ENCODE results near the gene CREBRF. TPM values are rescaled to one million over a fixed set of nuclear protein-coding genes. Genes with fewer than 3 reads are reported as not detected.
"Not testable (repeated sequence)": the region's sequence is repeated elsewhere in the genome, so short reads cannot be mapped to it uniquely, and the experiment has no call there.

CREBRF gene
- total RNA-seq, 2 donors from 2014 or later = 9.8 to 16.5 TPM

- H3K9me3 Mint-ChIP-seq = no peaks in the 10 kb centered on the region
- no peak overlapping the region for H3K27ac Mint-ChIP-seq
- DNase-seq (ENCODE audit: low spot score) (no peak), ATAC-seq (no peak)
- H3K36me3 Mint-ChIP-seq = peaks cover 6% of the 10 kb centered on the region
- peaks cover 0 to 2% of the 10 kb centered on the region in 2 donors for H3K4me1 Mint-ChIP-seq (ENCODE audit: low read depth in 2 of 2)
- H3K4me3 Mint-ChIP-seq = no peak overlapping the region
- no peaks in the 10 kb centered on the region for H3K27me3 Mint-ChIP-seq
Measured at GRCh38 chr5:173123416-173123815, 67.3 kb downstream of the CREBRF start.

- H3K27ac Mint-ChIP-seq; ATAC-seq; H3K4me1 Mint-ChIP-seq (ENCODE audit: low read depth in 2 of 2); H3K4me3 Mint-ChIP-seq; H3K36me3 Mint-ChIP-seq; H3K9me3 Mint-ChIP-seq; H3K27me3 Mint-ChIP-seq; DNase-seq (ENCODE audit: low spot score): not testable (repeated sequence)
Measured at GRCh38 chr5:173132166-173132565, 76.0 kb downstream of the CREBRF start.

- DNase-seq (ENCODE audit: low spot score) = no peak
- Mint-ChIP-seq H3K4me1 (ENCODE audit: low read depth in 2 of 2) (no peaks in the 10 kb centered on the region), H3K4me3 (no peak overlapping the region), H3K27ac (no peak overlapping the region), H3K9me3 (no peaks in the 10 kb centered on the region), H3K27me3 (no peaks in the 10 kb centered on the region), H3K36me3 (no peaks in the 10 kb centered on the region)
- no peak for ATAC-seq
Measured at GRCh38 chr5:173138707-173139106, 82.6 kb downstream of the CREBRF start.

- no peak overlapping the region for H3K27ac Mint-ChIP-seq
- H3K27me3 Mint-ChIP-seq = no peaks in the 10 kb centered on the region
- no peaks in the 10 kb centered on the region for H3K9me3 Mint-ChIP-seq
- no peaks in the 10 kb centered on the region for H3K36me3 Mint-ChIP-seq
- H3K4me1 Mint-ChIP-seq (ENCODE audit: low read depth in 2 of 2) = peaks cover 0 to under 1% of the 10 kb centered on the region in 2 donors
- no peak overlapping the region for H3K4me3 Mint-ChIP-seq
- no peak for DNase-seq (ENCODE audit: low spot score)
- no peak for ATAC-seq
Measured at GRCh38 chr5:173139631-173140030, 83.5 kb downstream of the CREBRF start.

GRCh38 chr5:173140769-173141168 lies 84.6 kb downstream of the CREBRF start:
- H3K4me3 Mint-ChIP-seq = no peak overlapping the region
- DNase-seq (ENCODE audit: low spot score) (no peak), ATAC-seq (no peak)
- H3K27ac Mint-ChIP-seq = no peak overlapping the region
- no peaks in the 10 kb centered on the region for H3K36me3 Mint-ChIP-seq
- peaks cover 4 to 5% of the 10 kb centered on the region in 2 donors for H3K4me1 Mint-ChIP-seq (ENCODE audit: low read depth in 2 of 2)
- no peaks in the 10 kb centered on the region for H3K9me3 Mint-ChIP-seq
- no peaks in the 10 kb centered on the region for H3K27me3 Mint-ChIP-seq

- peaks cover 6% of the 10 kb centered on the region for H3K36me3 Mint-ChIP-seq
- no peak for ATAC-seq
- H3K9me3 Mint-ChIP-seq = no peaks in the 10 kb centered on the region
- peak overlapping the region; percentile 93 to 96 for H3K27ac Mint-ChIP-seq
- peaks cover 4 to 5% of the 10 kb centered on the region in 2 donors for H3K4me1 Mint-ChIP-seq (ENCODE audit: low read depth in 2 of 2)
- no peak for DNase-seq (ENCODE audit: low spot score)
- peak overlapping the region; percentile 96 for H3K4me3 Mint-ChIP-seq
- H3K27me3 Mint-ChIP-seq = no peaks in the 10 kb centered on the region
Measured at GRCh38 chr5:173143567-173143966, 87.4 kb downstream of the CREBRF start.

GRCh38 chr5:173144200-173145176 lies 88.3 kb downstream of the CREBRF start, which contains the start of gene BNIP1:
BNIP1 (plus strand) TSS chr5:173144531; CDS start chr5:173144546, 15 bp downstream.
- Mint-ChIP-seq H3K4me1 (ENCODE audit: low read depth in 2 of 2) (peaks cover 5 to 7% of the 10 kb centered on the region in 2 donors), H3K27me3 (no peaks in the 10 kb centered on the region), H3K36me3 (peaks cover 11% of the 10 kb centered on the region), H3K27ac (peak within 1 kb of the TSS; percentile 93 to 96), H3K9me3 (no peaks in the 10 kb centered on the region), H3K4me3 (peak within 1 kb of the TSS; percentile 96)
- DNase-seq (ENCODE audit: low spot score) (peak; percentile 95), ATAC-seq (peak; percentile 95 to 96)

- Mint-ChIP-seq H3K9me3 (no peaks in the 10 kb centered on the region), H3K27me3 (no peaks in the 10 kb centered on the region), H3K27ac (no peak overlapping the region), H3K36me3 (peaks cover 17% of the 10 kb centered on the region), H3K4me1 (ENCODE audit: low read depth in 2 of 2) (peaks cover 5 to 7% of the 10 kb centered on the region in 2 donors), H3K4me3 (no peak overlapping the region)
- DNase-seq (ENCODE audit: low spot score) (no peak), ATAC-seq (no peak)
Measured at GRCh38 chr5:173148354-173148753, 92.2 kb downstream of the CREBRF start.

- H3K27ac Mint-ChIP-seq = no peak overlapping the region
- no peaks in the 10 kb centered on the region for H3K27me3 Mint-ChIP-seq
- DNase-seq (ENCODE audit: low spot score) = no peak
- H3K36me3 Mint-ChIP-seq = peaks cover 19% of the 10 kb centered on the region
- H3K4me3 Mint-ChIP-seq = no peak overlapping the region
- no peak for ATAC-seq
- no peaks in the 10 kb centered on the region for H3K9me3 Mint-ChIP-seq
- H3K4me1 Mint-ChIP-seq (ENCODE audit: low read depth in 2 of 2) = peaks cover 0 to 3% of the 10 kb centered on the region in 2 donors
Measured at GRCh38 chr5:173152547-173152946, 96.4 kb downstream of the CREBRF start.

- no peak overlapping the region for H3K4me3 Mint-ChIP-seq
- no peaks in the 10 kb centered on the region for H3K9me3 Mint-ChIP-seq
- H3K4me1 Mint-ChIP-seq (ENCODE audit: low read depth in 2 of 2) = peaks cover 0 to under 1% of the 10 kb centered on the region in 2 donors
- H3K36me3 Mint-ChIP-seq = peaks cover 14% of the 10 kb centered on the region
- H3K27ac Mint-ChIP-seq = no peak overlapping the region
- H3K27me3 Mint-ChIP-seq = no peaks in the 10 kb centered on the region
- DNase-seq (ENCODE audit: low spot score) (no peak), ATAC-seq (no peak)
Measured at GRCh38 chr5:173153842-173154241, 97.7 kb downstream of the CREBRF start.

GRCh38 chr5:173154619-173155018 lies 98.5 kb downstream of the CREBRF start:
- H3K27me3 Mint-ChIP-seq; H3K27ac Mint-ChIP-seq; ATAC-seq; H3K9me3 Mint-ChIP-seq; DNase-seq (ENCODE audit: low spot score); H3K4me3 Mint-ChIP-seq; H3K4me1 Mint-ChIP-seq (ENCODE audit: low read depth in 2 of 2): not testable (repeated sequence)
- peaks cover 12% of the 10 kb centered on the region for H3K36me3 Mint-ChIP-seq

GRCh38 chr5:173155912-173156311 lies 99.8 kb downstream of the CREBRF start:
- no peaks in the 10 kb centered on the region for H3K27me3 Mint-ChIP-seq
- DNase-seq (ENCODE audit: low spot score) (no peak), ATAC-seq (no peak)
- no peak overlapping the region for H3K4me3 Mint-ChIP-seq
- peaks cover 12% of the 10 kb centered on the region for H3K36me3 Mint-ChIP-seq
- H3K9me3 Mint-ChIP-seq = no peaks in the 10 kb centered on the region
- no peaks in the 10 kb centered on the region for H3K4me1 Mint-ChIP-seq (ENCODE audit: low read depth in 2 of 2)
- H3K27ac Mint-ChIP-seq = no peak overlapping the region

- DNase-seq (ENCODE audit: low spot score) (no peak), ATAC-seq (no peak)
- H3K4me1 Mint-ChIP-seq (ENCODE audit: low read depth in 2 of 2) = no peaks in the 10 kb centered on the region
- H3K27ac Mint-ChIP-seq = no peak overlapping the region
- no peak overlapping the region for H3K4me3 Mint-ChIP-seq
- no peaks in the 10 kb centered on the region for H3K9me3 Mint-ChIP-seq
- no peaks in the 10 kb centered on the region for H3K27me3 Mint-ChIP-seq
- peaks cover 6% of the 10 kb centered on the region for H3K36me3 Mint-ChIP-seq
Measured at GRCh38 chr5:173158366-173158765, 102.2 kb downstream of the CREBRF start.

- H3K4me1 Mint-ChIP-seq (ENCODE audit: low read depth in 2 of 2) = no peaks in the 10 kb centered on the region
- no peak for DNase-seq (ENCODE audit: low spot score)
- no peaks in the 10 kb centered on the region for H3K27me3 Mint-ChIP-seq
- H3K36me3 Mint-ChIP-seq = no peaks in the 10 kb centered on the region
- H3K27ac Mint-ChIP-seq = no peak overlapping the region
- H3K4me3 Mint-ChIP-seq = no peak overlapping the region
- ATAC-seq = no peak
- no peaks in the 10 kb centered on the region for H3K9me3 Mint-ChIP-seq
Measured at GRCh38 chr5:173159256-173159655, 103.1 kb downstream of the CREBRF start.
